GM21423 (cell line): Measurements from ENCODE around the gene SAE1.

Experiments
- ATAC-seq: cut with Tn5 transposase; IDR thresholded peaks from one replicate; pipeline ENCODE4 v1.9.1; 2021; ENCODE audit warnings: mild to moderate bottlenecking, moderate library complexity; ENCODE audit not compliant: unreplicated experiment

SAE1 gene

GRCh38 chr19:47209319-47210179 lies 78.9 kb downstream of the SAE1 start:
- ATAC-seq: no peak

- ATAC-seq: no peak
Observed at GRCh38 chr19:47210180-47210490, 79.5 kb downstream of the SAE1 start.

GRCh38 chr19:47210689-47211316 lies 80.2 kb downstream of the SAE1 start:
- ATAC-seq: no peak

- ATAC-seq: no peak
Observed at GRCh38 chr19:47215581-47215980, 84.9 kb downstream of the SAE1 start.

- ATAC-seq: no peak
Observed at GRCh38 chr19:47221080-47221841, 90.6 kb downstream of the SAE1 start.

- ATAC-seq: no peak
Observed at GRCh38 chr19:47221890-47222289, 91.3 kb downstream of the SAE1 start.

GRCh38 chr19:47225746-47226425 lies 95.3 kb downstream of the SAE1 start:
- ATAC-seq: peak; percentile 39

GRCh38 chr19:47226426-47227351 lies 96.1 kb downstream of the SAE1 start:
- ATAC-seq: peak; percentile 26

- no peak for ATAC-seq
Observed at GRCh38 chr19:47227352-47228167, 96.9 kb downstream of the SAE1 start.

- no peak for ATAC-seq
Observed at GRCh38 chr19:47228168-47228936, 97.7 kb downstream of the SAE1 start.

GRCh38 chr19:47228937-47229675 lies 98.5 kb downstream of the SAE1 start:
- ATAC-seq: no peak

GRCh38 chr19:47229676-47230053 lies 99.0 kb downstream of the SAE1 start:
- no peak for ATAC-seq

GRCh38 chr19:47230054-47230920 lies 99.7 kb downstream of the SAE1 start:
- ATAC-seq: peak; percentile 17

GRCh38 chr19:47230921-47231214 lies 100.2 kb downstream of the SAE1 start, which contains the start of gene BBC3:
BBC3 (minus strand) TSS chr19:47231199; CDS start chr19:47228431, 2,768 bp downstream.
- no peak for ATAC-seq

GRCh38 chr19:47231215-47232054 lies 100.8 kb downstream of the SAE1 start:
- peak; percentile 31 for ATAC-seq
